GM19043 (cell line): ENCODE data around the gene KLRG1.

Experiments used
- ATAC-seq: cut with Tn5 transposase; IDR thresholded peaks from one replicate; pipeline ENCODE4 v1.9.1; 2021; ENCODE audit warnings: low read depth; ENCODE audit not compliant: unreplicated experiment

Gene KLRG1

GRCh38 chr12:8989413-8989812, at the start of gene KLRG1:
KLRG1 (plus strand) TSS chr12:8989546; CDS start chr12:8989636, 90 bp downstream.
- ATAC-seq = no peak

DNA sequence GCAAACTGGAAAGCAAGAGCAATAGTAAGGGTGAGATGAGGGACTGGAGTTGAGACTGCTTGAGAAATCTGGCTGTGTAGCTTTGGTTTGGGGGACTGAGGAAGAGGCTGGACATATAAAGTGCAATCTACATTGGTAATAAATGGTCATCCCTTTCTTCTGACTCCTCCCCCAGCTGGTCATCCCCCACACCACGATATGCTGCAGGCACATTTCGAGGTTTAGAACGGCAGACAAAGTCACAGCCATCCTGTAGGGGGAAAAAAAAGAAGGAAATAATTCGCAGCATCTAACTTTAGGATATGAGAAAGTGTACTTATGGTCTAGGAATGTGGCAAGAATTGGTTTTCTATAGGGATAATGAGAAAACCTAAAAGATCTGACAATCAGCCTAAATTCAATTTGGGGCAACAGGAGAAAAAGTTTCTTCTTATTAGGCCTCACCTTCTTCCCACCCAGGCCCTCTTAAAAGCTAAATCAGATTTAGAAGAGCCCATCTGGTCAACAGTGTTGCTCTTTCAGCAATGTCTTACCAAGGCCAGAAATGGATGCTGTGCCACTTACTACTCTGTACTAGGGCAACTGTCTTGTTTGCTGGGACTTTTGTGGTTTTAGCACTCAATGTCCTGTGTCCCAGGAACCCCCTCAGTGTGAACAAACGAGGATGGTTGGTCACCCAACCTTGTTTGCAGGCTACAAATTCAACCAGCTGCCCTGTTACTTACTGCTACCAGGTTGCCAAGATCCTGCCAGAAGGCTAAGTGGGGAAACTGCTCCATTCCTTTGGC, 47.5 kb upstream of the KLRG1 start:
- no peak for ATAC-seq

- no peak for ATAC-seq
Measured at GRCh38 chr12:8943565-8944186, 45.7 kb upstream of the KLRG1 start.

DNA sequence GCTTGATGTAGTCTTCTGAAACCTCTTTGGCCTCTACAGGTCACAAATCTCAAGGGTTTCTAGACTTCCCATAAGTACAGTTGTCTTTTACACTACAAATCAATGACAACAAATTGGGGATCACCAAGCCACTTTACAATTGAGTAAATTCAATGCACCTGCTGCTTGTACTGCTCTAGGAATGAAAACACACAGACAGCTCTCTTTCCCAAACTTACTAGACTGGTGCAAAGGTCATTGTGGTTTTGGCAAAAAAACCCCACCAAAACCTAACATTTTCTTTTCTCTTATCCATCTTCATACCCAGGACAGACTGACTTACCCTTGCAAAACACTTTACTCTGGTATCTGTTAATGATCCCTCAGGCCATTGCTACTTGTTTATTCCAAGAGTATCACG, 42.6 kb upstream of the KLRG1 start:
- no peak for ATAC-seq

- ATAC-seq = no peak
Measured at GRCh38 chr12:8947737-8948136, 41.6 kb upstream of the KLRG1 start.

GRCh38 chr12:8948701-8949341, 40.5 kb upstream of the KLRG1 start:
- ATAC-seq = no peak

- ATAC-seq = peak; percentile 79
Measured at GRCh38 chr12:8949342-8950220, 39.8 kb upstream of the KLRG1 start, which contains the start of gene M6PR. M6PR (minus strand) TSS chr12:8949645; CDS start chr12:8946404, 3,241 bp downstream.

DNA sequence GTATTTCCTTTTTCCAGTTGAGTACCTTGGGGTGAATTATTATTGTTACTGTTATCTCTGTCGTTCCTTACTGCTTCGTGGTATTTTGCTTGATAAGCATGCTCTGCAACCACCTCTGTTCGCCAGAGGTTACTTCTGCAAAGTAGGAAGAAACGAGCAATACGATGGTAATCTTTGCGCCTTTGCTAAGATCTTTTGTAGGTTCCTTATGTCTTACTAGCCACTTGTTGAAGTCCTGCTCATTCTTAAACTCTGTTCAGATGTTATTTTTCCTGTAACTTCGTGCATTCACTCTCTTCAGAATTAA, 39.2 kb upstream of the KLRG1 start:
- ATAC-seq = peak; percentile 9

- no peak for ATAC-seq
Measured at GRCh38 chr12:8950702-8951478, 38.5 kb upstream of the KLRG1 start.

GRCh38 chr12:8951744-8952143, 37.6 kb upstream of the KLRG1 start:
- ATAC-seq = no peak

- no peak for ATAC-seq
Measured at GRCh38 chr12:8953773-8954402, 35.5 kb upstream of the KLRG1 start.

DNA sequence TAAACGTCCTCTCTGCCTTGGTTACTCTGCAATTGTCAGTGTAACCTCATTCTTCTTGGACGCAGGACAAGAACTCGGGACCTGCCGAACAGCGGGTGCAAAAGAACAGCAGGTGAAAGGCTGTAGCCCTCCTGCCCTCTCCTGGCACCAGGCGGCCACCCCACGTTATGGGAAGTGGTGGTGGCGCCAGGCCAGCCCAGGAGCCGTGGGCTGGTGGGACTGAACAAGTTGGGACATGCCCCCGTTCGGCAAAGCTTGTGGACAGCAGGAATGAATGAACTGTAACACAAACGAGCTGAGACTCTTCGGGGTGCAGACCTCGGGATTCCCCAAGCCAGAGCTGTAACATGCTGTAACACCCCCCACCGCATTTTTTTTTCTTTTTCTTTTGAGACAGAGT, 33.3 kb upstream of the KLRG1 start:
- no peak for ATAC-seq

DNA sequence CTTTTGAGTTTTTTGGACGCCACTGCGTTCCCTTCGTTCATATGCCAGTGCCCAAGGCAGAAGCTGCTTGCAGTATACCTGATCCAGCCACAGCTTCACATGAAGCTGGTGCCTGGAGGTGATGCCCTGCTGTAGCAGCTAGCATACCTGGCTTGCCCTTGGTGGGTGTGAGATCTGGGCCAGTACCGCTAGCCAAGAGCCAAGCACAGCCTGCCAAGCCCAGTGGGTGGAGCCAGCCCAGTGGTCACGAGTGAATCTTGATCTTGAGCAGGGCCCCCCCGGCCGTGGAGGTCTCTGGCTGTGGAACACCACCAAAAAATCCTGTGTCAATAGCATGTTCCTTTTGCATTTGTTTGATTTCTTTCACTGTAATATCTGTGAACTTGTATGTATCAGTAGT, 32.6 kb upstream of the KLRG1 start:
- no peak for ATAC-seq

DNA sequence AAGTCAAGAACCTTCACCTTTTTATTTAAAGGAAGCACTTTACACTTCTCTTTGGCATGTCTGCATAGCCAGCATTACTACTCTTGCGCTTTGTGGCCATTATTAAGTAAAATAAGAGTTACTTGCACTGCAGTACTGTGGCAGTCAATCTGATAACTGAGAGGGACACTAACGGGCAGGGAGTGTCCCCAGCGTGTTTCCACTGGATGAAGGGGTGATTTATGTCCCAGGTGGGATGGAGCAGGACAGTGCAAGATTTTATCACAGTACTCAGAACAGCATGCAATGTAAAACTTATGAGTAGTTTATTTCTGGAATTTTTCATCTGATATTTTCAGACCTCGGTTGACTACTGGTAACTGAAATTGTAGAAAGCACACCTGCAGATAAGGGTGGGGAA, 31.8 kb upstream of the KLRG1 start:
- no peak for ATAC-seq

- no peak for ATAC-seq
Measured at GRCh38 chr12:8958066-8958465, 31.3 kb upstream of the KLRG1 start.

DNA sequence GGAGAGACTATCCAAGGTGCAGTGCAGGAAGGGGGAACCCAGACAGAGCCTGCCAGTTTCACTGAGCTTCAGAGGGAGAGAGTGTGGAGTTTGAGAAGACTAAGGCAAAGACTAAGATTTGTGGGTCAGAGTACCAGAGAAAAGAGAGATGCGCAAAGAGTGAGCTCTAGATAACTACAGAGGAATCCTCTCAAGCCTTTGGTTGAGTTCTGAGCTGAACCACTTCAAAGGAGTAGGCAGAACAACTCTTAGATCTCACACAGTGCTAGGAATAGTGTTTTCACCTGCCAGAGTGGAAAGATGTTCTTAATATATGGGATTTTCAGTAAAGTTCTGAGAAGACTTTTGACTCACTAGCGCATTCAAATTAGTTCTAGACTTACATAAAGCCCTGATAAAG, 29.2 kb upstream of the KLRG1 start:
- no peak for ATAC-seq

- ATAC-seq = no peak
Measured at GRCh38 chr12:8968761-8969160, 20.6 kb upstream of the KLRG1 start.

GRCh38 chr12:8969861-8970411, 19.4 kb upstream of the KLRG1 start:
- no peak for ATAC-seq

DNA sequence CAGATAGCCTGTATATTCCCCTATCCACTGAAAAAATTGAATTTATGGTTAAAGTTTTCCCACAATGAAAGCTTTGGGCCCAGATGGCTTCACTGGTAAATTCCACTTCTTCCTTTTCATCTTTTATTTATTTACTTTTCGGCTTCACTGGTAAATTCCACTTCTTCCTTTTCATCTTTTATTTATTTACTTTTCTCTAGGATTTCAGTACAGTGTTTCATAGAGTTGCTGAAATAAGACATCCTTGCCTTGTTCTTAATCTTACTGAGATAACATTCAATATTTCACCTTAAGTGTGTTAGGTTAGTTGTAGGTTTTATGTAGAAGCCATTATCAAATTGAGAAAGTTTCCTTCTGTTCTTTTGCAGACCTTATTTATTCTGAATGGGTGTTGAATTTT, 18.9 kb upstream of the KLRG1 start:
- ATAC-seq = no peak
